Upper lobe of right lung (tissue), 1 donor: ENCODE data around the gene CXCL6. TPM values are rescaled to one million over a fixed set of nuclear protein-coding genes. Genes with fewer than 3 reads are reported as not detected.

Experiments used
- ATAC-seq: fragments of 200-7000 bp; cut with Tn5 transposase; one replicate; pipeline ENCODE4 v1.9.1; 2020; ENCODE audit warnings: mild to moderate bottlenecking, moderate library complexity
- DNase-seq: peaks from one replicate; pipeline ENCODE4 v3.0.0-alpha.2; 2020
- H3K27ac ChIP-seq: fragments of 200-600 bp; one replicate; pipeline ENCODE4 v1.8.0; 2022
- H3K27me3 ChIP-seq: fragments of 200-600 bp; one replicate; pipeline ENCODE4 v1.8.0; 2022; ENCODE audit warnings: mild to moderate bottlenecking
- H3K36me3 ChIP-seq: fragments of 200-600 bp; one replicate; pipeline ENCODE4 v1.8.0; 2022
- H3K4me1 ChIP-seq: fragments of 200-600 bp; one replicate; pipeline ENCODE4 v1.8.0; 2022
- H3K4me3 ChIP-seq: fragments of 200-600 bp; one replicate; pipeline ENCODE4 v1.8.0; 2022; ENCODE audit warnings: mild to moderate bottlenecking
- H3K9me3 ChIP-seq: fragments of 200-600 bp; one replicate; pipeline ENCODE4 v1.8.0; 2022
- CTCF ChIP-seq: fragments of 200-600 bp; IDR thresholded peaks from one replicate; pipeline ENCODE4 v1.8.0; 2022; ENCODE audit warnings: antibody characterized with exemption
- intact Hi-C: fragments of 100-400 bp; cut with DNase I; formaldehyde crosslinking; loops from one replicate; pipeline ENCODE4 v1.11.0; 2022
- total RNA-seq: library from RNA; stranded (reverse); fragmentation: NEBNext Ultra II Directional; extraction: Animal tissue kit (Norgen Biotek cat#: 25700); gene quantifications from one replicate; pipeline ENCODE4 v1.2.1, GENCODE V29; 2021
- donor health status: DM: no; HTN: yes; CAD: no; lungs with severe emphysema.

CXCL6 gene
- total RNA-seq, 1 donor from 2014 or later, result not detected

- DNase-seq (no peak), ATAC-seq (no peak)
- Histone ChIP-seq H3K36me3 (no peaks in the 10 kb centered on the region), H3K27ac (no peak overlapping the region), H3K9me3 (no peaks in the 10 kb centered on the region), H3K27me3 (no peaks in the 10 kb centered on the region), H3K4me1 (no peaks in the 10 kb centered on the region), H3K4me3 (no peak overlapping the region)
- TF ChIP-seq CTCF, result no peak
- intact Hi-C loops, result no loop called here
These were observed 33.3 kb upstream of the CXCL6 start for GRCh38 chr4:73803213-73803612.

GRCh38 chr4:73810191-73810590 lies 26.3 kb upstream of the CXCL6 start:
- DNase-seq (no peak), ATAC-seq (no peak)
- Histone ChIP-seq H3K27ac (no peak overlapping the region), H3K27me3 (no peaks in the 10 kb centered on the region), H3K4me3 (no peak overlapping the region), H3K36me3 (no peaks in the 10 kb centered on the region), H3K9me3 (no peaks in the 10 kb centered on the region), H3K4me1 (no peaks in the 10 kb centered on the region)
- intact Hi-C loops, result no loop called here
- TF ChIP-seq CTCF, result no peak

- DNase-seq, result no peak
- no peaks in the 10 kb centered on the region for H3K4me1 ChIP-seq
- H3K36me3 ChIP-seq, result no peaks in the 10 kb centered on the region
- no peaks in the 10 kb centered on the region for H3K9me3 ChIP-seq
- no peak for TF ChIP-seq CTCF
- intact Hi-C loops, result no loop called here
- no peak overlapping the region for H3K4me3 ChIP-seq
- H3K27ac ChIP-seq, result no peak overlapping the region
- no peak for ATAC-seq
- no peaks in the 10 kb centered on the region for H3K27me3 ChIP-seq
These were observed 24.6 kb upstream of the CXCL6 start for GRCh38 chr4:73811841-73812240.

GRCh38 chr4:73814679-73815078 lies 21.8 kb upstream of the CXCL6 start:
- intact Hi-C loops, result no loop called here
- DNase-seq (no peak), ATAC-seq (no peak)
- Histone ChIP-seq H3K27ac (no peak overlapping the region), H3K4me1 (no peaks in the 10 kb centered on the region), H3K27me3 (no peaks in the 10 kb centered on the region), H3K4me3 (no peak overlapping the region), H3K36me3 (no peaks in the 10 kb centered on the region), H3K9me3 (no peaks in the 10 kb centered on the region)
- TF ChIP-seq CTCF, result no peak

GRCh38 chr4:73815145-73815544 lies 21.3 kb upstream of the CXCL6 start:
- ATAC-seq, result no peak

More at GRCh38 chr4:73815145-73815544, 21.3 kb upstream of the CXCL6 start:
- intact Hi-C loops, result no loop called here
- no peaks in the 10 kb centered on the region for H3K9me3 ChIP-seq
- no peaks in the 10 kb centered on the region for H3K36me3 ChIP-seq
- no peak overlapping the region for H3K4me3 ChIP-seq
- DNase-seq, result no peak
- H3K4me1 ChIP-seq, result no peaks in the 10 kb centered on the region
- no peak for TF ChIP-seq CTCF
- no peak overlapping the region for H3K27ac ChIP-seq
- H3K27me3 ChIP-seq, result no peaks in the 10 kb centered on the region
